Transverse colon (tissue), 4 donors: ENCODE measurements around the gene SUPT7L. TPM values are rescaled to one million over a fixed set of nuclear protein-coding genes. Genes with fewer than 3 reads are reported as not detected.

Experiments
- DNase-seq: peaks from one replicate; pipeline ENCODE4 v3.0.0-alpha.2; 2019
- H3K27ac ChIP-seq, 4 donors: fragments of 200-600 bp; sonication (generic); 2 replicates each; pipeline ENCODE4 v1.5.1; 2016 to 2018; ENCODE audit warnings: inconsistent platforms in 4 of 4
- H3K27me3 ChIP-seq: fragments of 200-600 bp; sonication (generic); 2 replicates; pipeline ENCODE4 v1.5.1; 2017; ENCODE audit warnings: inconsistent platforms
- H3K36me3 ChIP-seq, 4 donors: fragments of 200-600 bp; sonication (generic); 2 replicates each; pipeline ENCODE4 v1.5.1; 2017 to 2019; ENCODE audit warnings: inconsistent platforms in 4 of 4
- H3K4me1 ChIP-seq, 4 donors: fragments of 200-600 bp; sonication (generic); 2 replicates each; pipeline ENCODE4 v1.5.1; 2017 to 2020; ENCODE audit warnings: inconsistent platforms in 4 of 4
- H3K4me3 ChIP-seq, 4 donors: fragments of 200-600 bp; sonication (generic); 1 replicate in 1 of 4; 2 replicates in 3 of 4; pipeline versions ENCODE4 v1.5.1 to v1.6.1; 2017 to 2019; ENCODE audit warnings: inconsistent platforms in 4 of 4
- H3K9me3 ChIP-seq, 2 donors: fragments of 200-600 bp; sonication (generic); 2 replicates each; pipeline ENCODE4 v1.5.1; 2017 to 2019; ENCODE audit warnings: inconsistent platforms in 2 of 2
- EP300 ChIP-seq: sonication (generic); formaldehyde crosslinking; IDR thresholded peaks from one replicate; pipeline ENCODE4 v1.6.1; 2017; ENCODE audit warnings: antibody characterized with exemption, low read depth
- POLR2A ChIP-seq: fragments of 450-650 bp; IDR thresholded peaks from one replicate; pipeline ENCODE4 v1.6.1; 2016; ENCODE audit warnings: antibody characterized with exemption, mild to moderate bottlenecking, moderate library complexity
- POLR2AphosphoS5 ChIP-seq, 3 donors: sonication (generic); formaldehyde crosslinking; IDR thresholded peaks; one replicate each; pipeline ENCODE4 v1.6.1; 2016; ENCODE audit warnings: antibody characterized with exemption in 3 of 3
- WGBS, 2 donors: methylation state at CpG; one replicate each; pipeline ENCODE4 v1.1.5; 2018; ENCODE audit warnings: low coverage in 1 of 2; 5-methylcytosine and 5-hydroxymethylcytosine counted together
- in situ Hi-C, 4 donors: fragments of 200-750 bp; cut with MboI; loops; one replicate each; pipeline versions ENCODE4 v1.15.0 to v1.15.1; 2017; ENCODE audit warnings: low sequenced_read_pairs in 3 of 4, low pct_ligation_motif_present in 1 of 4, low pct_unique_long_range_greater_than_20kb in 1 of 4
- intact Hi-C: fragments of 100-400 bp; cut with DNase I; formaldehyde crosslinking; loops from one replicate; pipeline ENCODE4 v1.15.1; 2023; ENCODE audit warnings: low total_unique reads
- total RNA-seq, 4 donors: library from RNA; depleted of rRNA; stranded (reverse); fragments of >200 nt; gene quantifications; one replicate each; pipeline ENCODE4 v1.1.0, GENCODE V29; 2016
- TF ChIP-seq, protein P1 (sequence below), 5 experiments: fragments of 200-600 bp in 3 of 5; fragments of 450-650 bp in 2 of 5; sonication (generic) in 3 of 5; IDR thresholded peaks; 1 replicate in 2 of 5; 2 replicates in 3 of 5; pipeline ENCODE4 v1.5.1; 2016 to 2017; ENCODE audit warnings: antibody characterized with exemption in 5 of 5, inconsistent platforms in 3 of 5, mild to moderate bottlenecking in 2 of 5, moderate library complexity in 1 of 5

The SUPT7L gene
- total RNA-seq, 4 donors from 2014 or later, result 30.4 to 43.6 (median 38.2) TPM

DNA sequence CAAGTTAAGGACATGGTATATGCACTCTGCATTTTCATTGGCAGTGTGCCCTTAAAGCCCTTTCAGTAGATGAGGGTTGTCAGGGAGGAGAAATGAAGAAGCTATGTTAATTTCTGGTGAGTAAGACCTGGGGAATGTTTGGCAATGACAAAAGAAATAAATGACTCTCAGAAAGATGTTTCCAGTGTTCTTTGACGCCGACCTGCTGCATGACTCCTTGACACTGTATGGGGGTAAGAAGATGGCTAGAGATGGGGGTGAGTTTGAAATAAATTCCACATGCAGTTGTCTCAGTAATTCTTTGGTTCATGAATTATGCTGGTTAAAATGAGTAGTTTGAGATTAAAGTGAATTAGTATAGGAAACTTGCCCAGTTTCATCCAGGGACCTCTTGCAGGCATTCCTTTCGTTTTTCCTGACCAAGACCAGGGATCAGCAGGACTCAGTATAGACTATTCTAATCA, 40.5 kb downstream of the SUPT7L start:
- H3K9me3 ChIP-seq, result no peaks in the 10 kb centered on the region
- peaks cover 0 to 44% (median 10%) of the 10 kb centered on the region in 4 donors for H3K36me3 ChIP-seq
- DNase-seq, result no peak
- peaks cover 3 to 6% (median 4%) of the 10 kb centered on the region in 4 donors for H3K4me1 ChIP-seq
- H3K27ac ChIP-seq, result no peak overlapping the region
- 83 to 93% methylated on average over 3 of the region's 3 CpGs for WGBS, 2 donors
- intact Hi-C loops, result no loop called here
- TF ChIP-seq POLR2AphosphoS5 (IDR thresholded peaks at IDR 0.05), result no peak
- no peak for TF ChIP-seq EP300
- TF ChIP-seq, protein P1, sequence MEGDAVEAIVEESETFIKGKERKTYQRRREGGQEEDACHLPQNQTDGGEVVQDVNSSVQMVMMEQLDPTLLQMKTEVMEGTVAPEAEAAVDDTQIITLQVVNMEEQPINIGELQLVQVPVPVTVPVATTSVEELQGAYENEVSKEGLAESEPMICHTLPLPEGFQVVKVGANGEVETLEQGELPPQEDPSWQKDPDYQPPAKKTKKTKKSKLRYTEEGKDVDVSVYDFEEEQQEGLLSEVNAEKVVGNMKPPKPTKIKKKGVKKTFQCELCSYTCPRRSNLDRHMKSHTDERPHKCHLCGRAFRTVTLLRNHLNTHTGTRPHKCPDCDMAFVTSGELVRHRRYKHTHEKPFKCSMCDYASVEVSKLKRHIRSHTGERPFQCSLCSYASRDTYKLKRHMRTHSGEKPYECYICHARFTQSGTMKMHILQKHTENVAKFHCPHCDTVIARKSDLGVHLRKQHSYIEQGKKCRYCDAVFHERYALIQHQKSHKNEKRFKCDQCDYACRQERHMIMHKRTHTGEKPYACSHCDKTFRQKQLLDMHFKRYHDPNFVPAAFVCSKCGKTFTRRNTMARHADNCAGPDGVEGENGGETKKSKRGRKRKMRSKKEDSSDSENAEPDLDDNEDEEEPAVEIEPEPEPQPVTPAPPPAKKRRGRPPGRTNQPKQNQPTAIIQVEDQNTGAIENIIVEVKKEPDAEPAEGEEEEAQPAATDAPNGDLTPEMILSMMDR (IDR thresholded peaks at IDR 0.05), result no peak
- no peak for TF ChIP-seq POLR2A
- no peak overlapping the region for H3K4me3 ChIP-seq
- H3K27me3 ChIP-seq, result no peaks in the 10 kb centered on the region
- in situ Hi-C loops, result no loop called here

DNA sequence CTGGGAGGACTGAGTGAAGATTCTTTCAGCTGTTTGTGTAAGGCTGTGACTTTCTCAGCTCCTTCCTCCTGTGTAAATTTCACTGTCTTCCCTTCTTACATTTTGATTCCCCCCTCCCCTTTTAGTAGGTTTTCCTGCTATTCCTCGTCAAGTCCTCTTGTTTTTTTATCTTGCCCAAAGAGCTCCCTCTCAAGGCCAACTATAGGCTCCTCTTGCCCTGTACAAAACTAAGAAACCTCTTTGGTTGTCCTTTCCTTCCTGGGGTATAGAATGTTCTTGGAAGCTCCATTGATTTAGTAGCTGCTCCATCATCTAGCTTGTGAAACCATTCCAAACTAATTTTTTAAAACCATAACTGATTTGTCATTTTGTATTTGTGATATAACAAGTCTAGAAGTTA, 41.9 kb downstream of the SUPT7L start:
- DNase-seq, result no peak
- H3K27me3 ChIP-seq, result no peaks in the 10 kb centered on the region
- 71% methylated on average over 1 of the region's 1 CpG for WGBS, 2 donors
- H3K4me1 ChIP-seq, result no peaks in the 10 kb centered on the region
- TF ChIP-seq, protein P1 (IDR thresholded peaks at IDR 0.05), result no peak
- TF ChIP-seq POLR2A (no peak), POLR2AphosphoS5 (IDR thresholded peaks at IDR 0.05) (no peak), EP300 (no peak)
- no peaks in the 10 kb centered on the region for H3K9me3 ChIP-seq
- peaks cover 0 to 58% (median 14%) of the 10 kb centered on the region in 4 donors for H3K36me3 ChIP-seq
- in situ Hi-C loops (no loop called here), intact Hi-C loops (no loop called here)
- no peak overlapping the region for H3K4me3 ChIP-seq
- H3K27ac ChIP-seq, result no peak overlapping the region

DNA sequence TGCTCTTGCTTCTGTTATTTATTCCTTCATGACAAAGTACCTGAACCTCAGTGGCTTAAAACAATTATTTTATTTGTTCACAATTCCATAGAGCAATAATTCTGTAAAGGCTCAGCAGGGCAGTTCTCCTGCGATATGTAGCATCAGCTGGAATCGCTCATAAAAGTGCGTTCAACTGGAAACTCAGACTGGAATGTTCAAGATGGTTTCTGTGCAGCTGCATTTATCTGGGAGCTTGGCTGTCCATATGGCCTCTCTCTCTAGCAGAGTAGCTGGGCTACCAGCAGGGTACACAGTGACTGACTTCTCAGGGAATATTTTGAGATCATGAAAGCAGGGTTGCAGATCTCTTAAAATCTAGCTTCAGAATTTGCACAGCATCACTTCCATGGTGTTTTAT, 48.1 kb downstream of the SUPT7L start:
- Histone ChIP-seq H3K27ac (no peak overlapping the region), H3K27me3 (no peaks in the 10 kb centered on the region), H3K4me1 (peaks cover 0 to 11% (median 0%) of the 10 kb centered on the region in 4 donors), H3K9me3 (no peaks in the 10 kb centered on the region), H3K36me3 (peaks cover 0 to 51% (median 13%) of the 10 kb centered on the region in 4 donors), H3K4me3 (no peak overlapping the region)
- intact Hi-C loops, result no loop called here
- no peak for DNase-seq
- TF ChIP-seq POLR2AphosphoS5 (IDR thresholded peaks at IDR 0.05), result no peak
- no peak for TF ChIP-seq POLR2A
- TF ChIP-seq, protein P1 (IDR thresholded peaks at IDR 0.05), result no peak
- TF ChIP-seq EP300, result no peak
- whole genome bisulfite sequencing, 2 donors, result 80 to 97% methylated on average over 1 to 3 of the region's 3 CpGs
- in situ Hi-C loops, result no loop called here

DNA sequence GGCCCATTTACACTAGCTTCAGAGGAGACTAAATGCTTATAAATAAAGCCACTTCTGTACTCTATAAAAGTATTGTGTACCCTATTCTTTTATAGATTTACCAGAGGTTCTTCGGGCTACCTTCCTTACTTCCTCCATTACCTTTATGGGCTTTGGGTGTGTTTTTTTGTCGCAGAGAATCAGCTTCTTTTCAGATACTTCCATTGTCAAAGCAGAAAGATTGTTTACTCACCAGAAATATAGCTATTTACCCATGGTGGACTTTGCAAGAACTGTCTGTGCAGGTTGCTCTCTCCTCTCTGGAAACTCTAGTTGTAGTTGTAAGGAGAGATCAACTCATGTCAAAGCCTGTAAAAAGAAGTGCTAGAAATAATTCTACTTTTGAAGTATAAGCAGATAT, 49.4 kb downstream of the SUPT7L start:
- intact Hi-C loops, result no loop called here
- no peak overlapping the region for H3K27ac ChIP-seq
- in situ Hi-C loops, result no loop called here

More for the DNA sequence above, 49.4 kb downstream of the SUPT7L start:
- Histone ChIP-seq H3K27me3 (no peaks in the 10 kb centered on the region), H3K36me3 (peaks cover 0 to 46% (median 15%) of the 10 kb centered on the region in 4 donors), H3K4me1 (peaks cover 0 to 11% (median 0%) of the 10 kb centered on the region in 4 donors), H3K4me3 (no peak overlapping the region), H3K9me3 (no peaks in the 10 kb centered on the region)
- TF ChIP-seq EP300, result no peak
- TF ChIP-seq POLR2AphosphoS5 (IDR thresholded peaks at IDR 0.05), result no peak
- TF ChIP-seq, protein P1 (IDR thresholded peaks at IDR 0.05), result no peak
- TF ChIP-seq POLR2A, result no peak
- 49 to 58% methylated on average over 2 of the region's 2 CpGs for WGBS, 2 donors
- no peak for DNase-seq
